Lower leg skin (tissue), 4 donors: Measurements from ENCODE around the gene SCYGR1. TPM values are rescaled to one million over a fixed set of nuclear protein-coding genes. Genes with fewer than 3 reads are reported as not detected.
"Not testable (repeated sequence)": the region's sequence is repeated elsewhere in the genome, so short reads cannot be mapped to it uniquely, and the experiment has no call there.

Experiments
- DNase-seq, 2 donors: peaks; one replicate each; pipeline ENCODE4 v3.0.0-alpha.2; 2019; ENCODE audit warnings: low spot score in 2 of 2
- H3K4me3 ChIP-seq: fragments of 200-600 bp; sonication (generic); 2 replicates; pipeline ENCODE4 v1.5.1; 2017; ENCODE audit warnings: mild to moderate bottlenecking, low read depth; ENCODE audit not compliant: poor library complexity, severe bottlenecking
- POLR2A ChIP-seq, 2 donors: fragments of 450-650 bp; IDR thresholded peaks; one replicate each; pipeline ENCODE4 v1.6.1; 2016 to 2017; ENCODE audit warnings: antibody characterized with exemption in 2 of 2, mild to moderate bottlenecking in 1 of 2, moderate library complexity in 1 of 2
- whole genome bisulfite sequencing, 2 donors: methylation state at CpG; one replicate each; pipeline ENCODE4 v1.1.5; 2018; 5-methylcytosine and 5-hydroxymethylcytosine counted together
- intact Hi-C: fragments of 100-400 bp; cut with DNase I; formaldehyde crosslinking; loops from one replicate; pipeline ENCODE4 v1.15.0; 2023; ENCODE audit warnings: low total_unique reads
- total RNA-seq, 4 donors: library from RNA; depleted of rRNA; stranded (reverse); fragments of >200 nt; gene quantifications; one replicate each; pipeline ENCODE4 v1.1.0, GENCODE V29; 2016
- TF ChIP-seq, protein P1 (sequence below), 3 donors: fragments of 450-650 bp; IDR thresholded peaks; one replicate each; pipeline ENCODE4 v1.5.1; 2016; ENCODE audit warnings: antibody characterized with exemption in 3 of 3, mild to moderate bottlenecking in 3 of 3, moderate library complexity in 2 of 3

Gene SCYGR1, protein sequence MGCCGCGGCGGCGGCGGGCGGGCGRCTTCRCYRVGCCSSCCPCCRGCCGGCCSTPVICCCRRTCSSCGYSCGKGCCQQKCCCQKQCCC
- total RNA-seq: not detected

DNA sequence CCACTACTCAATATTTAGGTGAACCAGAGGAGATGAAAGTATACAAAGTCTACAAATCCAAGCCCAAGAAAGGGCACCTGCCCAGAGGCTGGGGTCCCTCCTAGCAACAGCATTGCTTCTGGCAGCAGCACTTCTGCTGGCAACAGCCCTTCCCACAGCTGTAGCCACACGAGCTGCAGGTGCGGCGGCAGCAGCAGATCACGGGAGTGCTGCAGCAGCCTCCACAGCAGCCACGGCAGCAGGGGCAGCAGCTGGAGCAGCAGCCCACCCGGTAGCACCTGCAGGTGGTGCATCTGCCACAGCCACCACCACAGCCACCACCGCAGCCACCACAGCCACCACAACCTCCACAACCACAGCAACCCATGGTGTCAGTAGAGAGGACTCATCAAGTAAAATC is at the start of gene SCYGR1:
Gene SCYGR1, minus strand, starts transcription at position 367 of the 400 bp plus-strand sequence. Its CDS starts 0 bp downstream, at position 367.
- H3K4me3 ChIP-seq, DNase-seq, intact Hi-C loops: not testable (repeated sequence)
- 87 to 88% methylated on average over 6 to 7 of the region's 7 CpGs for WGBS, 2 donors

DNA sequence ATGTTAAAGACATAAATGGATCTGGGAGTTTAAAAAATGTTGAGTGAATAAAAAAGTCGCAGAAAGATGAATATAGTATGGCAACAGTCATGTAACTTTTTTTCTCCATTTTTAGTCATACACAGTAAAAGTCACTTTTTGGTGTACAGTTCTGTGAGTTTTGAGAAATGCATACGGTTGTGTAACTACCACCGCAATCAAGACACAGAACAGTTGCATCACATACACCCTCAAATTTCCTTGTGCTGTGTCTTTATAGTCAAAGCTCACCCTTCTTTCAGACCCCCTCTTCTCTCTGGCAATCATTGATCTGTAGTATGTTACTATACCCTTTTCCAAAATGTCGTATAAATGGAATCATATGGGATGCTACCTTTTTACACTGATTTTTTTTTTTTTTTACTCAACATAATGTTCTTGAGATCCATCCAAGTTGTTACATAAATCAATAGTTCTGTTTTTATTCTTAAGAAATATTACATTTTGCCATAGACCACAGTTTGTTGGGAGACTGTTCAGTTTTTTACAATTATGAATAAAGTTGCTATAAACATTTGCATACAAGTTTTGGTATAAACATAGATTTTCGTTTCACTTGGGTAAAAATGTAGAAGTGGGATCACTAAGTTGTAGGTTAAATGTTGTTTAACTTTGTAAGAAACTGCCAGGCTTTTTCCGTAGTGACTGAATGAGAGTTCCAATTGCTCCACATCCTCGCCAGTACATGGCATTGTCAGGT is 48.9 kb upstream of the SCYGR1 start:
- no peak for DNase-seq
- no peak for TF ChIP-seq POLR2A (IDR thresholded peaks at IDR 0.05)
- TF ChIP-seq, protein P1, sequence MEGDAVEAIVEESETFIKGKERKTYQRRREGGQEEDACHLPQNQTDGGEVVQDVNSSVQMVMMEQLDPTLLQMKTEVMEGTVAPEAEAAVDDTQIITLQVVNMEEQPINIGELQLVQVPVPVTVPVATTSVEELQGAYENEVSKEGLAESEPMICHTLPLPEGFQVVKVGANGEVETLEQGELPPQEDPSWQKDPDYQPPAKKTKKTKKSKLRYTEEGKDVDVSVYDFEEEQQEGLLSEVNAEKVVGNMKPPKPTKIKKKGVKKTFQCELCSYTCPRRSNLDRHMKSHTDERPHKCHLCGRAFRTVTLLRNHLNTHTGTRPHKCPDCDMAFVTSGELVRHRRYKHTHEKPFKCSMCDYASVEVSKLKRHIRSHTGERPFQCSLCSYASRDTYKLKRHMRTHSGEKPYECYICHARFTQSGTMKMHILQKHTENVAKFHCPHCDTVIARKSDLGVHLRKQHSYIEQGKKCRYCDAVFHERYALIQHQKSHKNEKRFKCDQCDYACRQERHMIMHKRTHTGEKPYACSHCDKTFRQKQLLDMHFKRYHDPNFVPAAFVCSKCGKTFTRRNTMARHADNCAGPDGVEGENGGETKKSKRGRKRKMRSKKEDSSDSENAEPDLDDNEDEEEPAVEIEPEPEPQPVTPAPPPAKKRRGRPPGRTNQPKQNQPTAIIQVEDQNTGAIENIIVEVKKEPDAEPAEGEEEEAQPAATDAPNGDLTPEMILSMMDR (IDR thresholded peaks at IDR 0.05): no peak
- intact Hi-C loops: no loop called here
- no peak overlapping the region for H3K4me3 ChIP-seq
- WGBS, 2 donors: 77 to 85% methylated on average over 7 of the region's 7 CpGs

DNA sequence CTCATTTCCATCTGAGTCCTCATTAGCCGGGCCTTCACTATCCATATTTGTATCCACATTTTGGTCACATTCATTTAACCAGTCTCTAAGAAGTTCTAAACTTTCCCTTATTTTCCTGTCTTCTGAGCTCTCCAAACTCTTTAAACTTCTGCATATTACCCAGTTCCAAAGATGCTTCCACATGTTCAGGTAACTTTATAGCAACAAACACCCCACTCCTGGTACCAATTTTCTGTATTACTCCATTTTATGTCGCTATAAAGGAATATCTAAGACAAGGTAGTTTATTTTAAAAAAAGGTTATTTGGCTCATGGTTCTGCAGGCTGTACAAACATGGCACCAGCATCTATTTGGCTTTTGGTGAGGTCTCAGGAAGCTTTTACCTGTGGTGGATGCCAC is 45.4 kb upstream of the SCYGR1 start:
- TF ChIP-seq POLR2A (IDR thresholded peaks at IDR 0.05): no peak
- TF ChIP-seq, protein P1 (IDR thresholded peaks at IDR 0.05): no peak
- WGBS, 2 donors: 88 to 91% methylated on average over 2 of the region's 2 CpGs
- DNase-seq: no peak
- no peak overlapping the region for H3K4me3 ChIP-seq
- intact Hi-C loops: no loop called here

DNA sequence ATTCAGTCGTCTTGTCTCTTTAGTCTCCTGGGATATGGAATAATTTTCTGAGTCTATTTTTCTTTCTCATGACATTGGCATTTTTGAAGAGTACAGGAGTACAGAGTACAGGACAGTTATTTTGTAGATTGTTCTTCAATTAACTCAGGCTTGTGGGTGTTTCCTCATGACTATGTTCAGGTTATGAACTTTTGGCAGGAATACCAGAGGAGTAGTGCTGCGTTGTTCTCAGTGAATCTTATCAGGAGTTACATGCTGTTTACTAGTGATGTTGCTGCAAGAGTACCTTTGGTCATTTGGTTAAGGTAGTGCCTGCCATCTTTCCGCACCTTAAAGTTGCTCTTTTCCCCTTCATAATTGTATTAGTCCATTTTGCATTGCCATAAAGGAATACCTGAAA is 42.9 kb upstream of the SCYGR1 start:
- TF ChIP-seq, protein P1 (IDR thresholded peaks at IDR 0.05): no peak
- TF ChIP-seq POLR2A (IDR thresholded peaks at IDR 0.05): no peak
- WGBS, 2 donors: 76 to 83% methylated on average over 3 of the region's 3 CpGs
- DNase-seq: no peak
- no peak overlapping the region for H3K4me3 ChIP-seq
- intact Hi-C loops: no loop called here

DNA sequence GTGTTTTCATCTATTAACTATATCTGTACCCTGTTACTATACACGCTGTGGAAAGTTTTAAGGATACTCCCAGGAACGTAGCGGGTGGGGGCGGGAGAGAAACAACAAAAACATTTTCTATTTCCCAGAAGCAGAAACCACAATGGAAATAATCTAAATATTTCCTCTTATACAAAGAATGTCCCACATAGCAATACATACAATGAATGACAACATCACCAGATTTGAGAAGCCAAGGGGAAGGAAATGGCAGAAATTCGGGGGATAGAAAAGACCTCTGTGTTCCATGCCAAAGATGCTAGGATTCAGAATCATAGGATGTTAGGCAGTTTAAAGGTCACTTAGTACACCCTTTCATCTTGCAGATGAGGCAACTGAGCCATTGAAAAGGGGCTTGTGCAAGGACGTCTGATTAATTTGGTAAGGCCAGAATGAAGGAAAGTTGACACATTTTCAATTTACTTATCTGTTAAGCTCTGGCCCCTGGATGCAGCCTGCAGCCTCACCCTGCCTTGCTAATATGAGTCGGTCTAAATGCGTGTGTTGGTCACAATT is 41.1 kb upstream of the SCYGR1 start:
- intact Hi-C loops: no loop called here
- no peak for TF ChIP-seq POLR2A (IDR thresholded peaks at IDR 0.05)
- TF ChIP-seq, protein P1 (IDR thresholded peaks at IDR 0.05): no peak
- 81 to 82% methylated on average over 8 of the region's 8 CpGs for WGBS, 2 donors
- H3K4me3 ChIP-seq: no peak overlapping the region
- DNase-seq: no peak

DNA sequence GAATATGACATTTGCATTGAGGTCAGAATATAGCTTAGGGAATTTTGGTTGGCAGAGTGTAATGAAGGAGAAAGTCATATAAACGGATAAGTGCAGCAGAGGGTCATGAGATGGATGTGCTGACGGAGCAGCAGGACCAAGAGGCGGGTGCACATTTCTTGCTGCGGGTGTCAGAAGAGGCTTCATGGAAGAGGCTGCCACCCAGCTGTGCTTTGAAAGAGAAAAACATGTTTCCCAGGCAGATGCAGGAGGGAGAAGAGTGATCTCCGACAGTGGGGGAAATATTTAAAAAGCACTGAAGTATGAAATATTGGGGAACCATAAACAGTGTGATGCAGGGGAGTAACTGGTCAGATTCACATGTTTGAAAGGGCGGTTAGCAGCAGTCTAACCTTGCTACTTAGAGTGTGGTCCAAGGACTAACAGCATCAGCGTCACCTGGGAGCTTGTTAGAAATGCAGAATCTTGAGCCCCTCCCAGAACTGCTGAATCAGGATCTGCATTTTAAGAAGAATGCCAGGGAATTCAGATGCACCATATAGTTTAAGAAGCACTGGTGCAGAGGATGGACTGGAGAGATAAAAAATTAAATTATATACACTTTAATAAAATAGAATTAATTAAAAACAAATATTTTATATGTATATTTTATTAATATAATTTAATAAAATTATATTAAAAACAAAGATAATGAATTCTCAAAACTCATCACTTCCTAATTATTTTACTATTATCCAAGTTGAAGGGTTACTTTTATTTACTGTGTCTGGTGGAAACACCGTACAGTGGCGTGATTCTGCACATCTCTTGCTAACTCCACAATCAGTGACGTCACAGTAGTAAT is 36.1 kb upstream of the SCYGR1 start:
- no peak for TF ChIP-seq POLR2A (IDR thresholded peaks at IDR 0.05)
- TF ChIP-seq, protein P1 (IDR thresholded peaks at IDR 0.05): no peak
- WGBS, 2 donors: 71 to 81% methylated on average over 10 of the region's 10 CpGs
- intact Hi-C loops: no loop called here
- H3K4me3 ChIP-seq: no peak overlapping the region
- DNase-seq: no peak
